Measurements from ENCODE around the gene DAB1.

The DAB1 gene

DNA sequence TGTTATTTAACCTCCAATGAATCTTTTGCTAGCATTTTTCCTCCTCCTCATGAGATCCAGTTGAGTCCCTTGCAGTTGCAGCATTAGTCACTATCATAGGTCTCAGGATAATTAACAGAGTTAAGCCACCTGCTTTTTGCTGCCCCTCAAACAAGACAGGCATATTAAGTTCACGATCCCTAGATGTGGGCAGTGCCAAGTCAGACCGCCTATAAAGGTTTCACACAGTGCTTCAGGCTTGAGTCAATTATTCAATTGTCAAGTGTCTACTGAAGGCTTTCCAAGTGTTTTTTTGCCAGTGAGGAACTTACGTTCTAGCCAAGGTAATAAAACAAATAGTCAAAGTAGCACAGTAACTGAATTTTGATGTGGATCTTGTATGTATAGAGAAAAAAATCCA lies 175.0 kb downstream of the DAB1 start:
- no peaks in the 10 kb centered on the region for H3K27me3 ChIP-seq (ENCODE audit: insufficient read depth, low read length)
- no peak overlapping the region for H3K4me3 ChIP-seq (ENCODE audit: low read depth, low read length, poor library complexity, severe bottlenecking)
- H3K36me3 ChIP-seq (ENCODE audit: insufficient read depth, low read length) = no peaks in the 10 kb centered on the region
- no peaks in the 10 kb centered on the region for H4K20me1 ChIP-seq (ENCODE audit: insufficient read depth, low read length)
- H3K4me2 ChIP-seq (ENCODE audit: low read length) = no peak overlapping the region
- H3F3A ChIP-seq (ENCODE audit: insufficient read depth, low read length) = no peaks in the 10 kb centered on the region
- no peaks in the 10 kb centered on the region for H3K79me2 ChIP-seq (ENCODE audit: insufficient read depth, low read length)
- H3K9me2 ChIP-seq (ENCODE audit: low read depth, low read length) = no peaks in the 10 kb centered on the region
- TF ChIP-seq EZH2 (IDR thresholded peaks at IDR 0.05; ENCODE audit: borderline replicate concordance, low read length) = no peak
- TF ChIP-seq, protein P1, sequence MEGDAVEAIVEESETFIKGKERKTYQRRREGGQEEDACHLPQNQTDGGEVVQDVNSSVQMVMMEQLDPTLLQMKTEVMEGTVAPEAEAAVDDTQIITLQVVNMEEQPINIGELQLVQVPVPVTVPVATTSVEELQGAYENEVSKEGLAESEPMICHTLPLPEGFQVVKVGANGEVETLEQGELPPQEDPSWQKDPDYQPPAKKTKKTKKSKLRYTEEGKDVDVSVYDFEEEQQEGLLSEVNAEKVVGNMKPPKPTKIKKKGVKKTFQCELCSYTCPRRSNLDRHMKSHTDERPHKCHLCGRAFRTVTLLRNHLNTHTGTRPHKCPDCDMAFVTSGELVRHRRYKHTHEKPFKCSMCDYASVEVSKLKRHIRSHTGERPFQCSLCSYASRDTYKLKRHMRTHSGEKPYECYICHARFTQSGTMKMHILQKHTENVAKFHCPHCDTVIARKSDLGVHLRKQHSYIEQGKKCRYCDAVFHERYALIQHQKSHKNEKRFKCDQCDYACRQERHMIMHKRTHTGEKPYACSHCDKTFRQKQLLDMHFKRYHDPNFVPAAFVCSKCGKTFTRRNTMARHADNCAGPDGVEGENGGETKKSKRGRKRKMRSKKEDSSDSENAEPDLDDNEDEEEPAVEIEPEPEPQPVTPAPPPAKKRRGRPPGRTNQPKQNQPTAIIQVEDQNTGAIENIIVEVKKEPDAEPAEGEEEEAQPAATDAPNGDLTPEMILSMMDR (IDR thresholded peaks at IDR 0.05; ENCODE audit: low read length) = no peak
- no peak overlapping the region for H3K9ac ChIP-seq (ENCODE audit: low read length)
- no peaks in the 10 kb centered on the region for H3K4me1 ChIP-seq (ENCODE audit: insufficient read depth, low read length, severe bottlenecking)
- H3K9me3 ChIP-seq (ENCODE audit: low read length) = no peaks in the 10 kb centered on the region
- no peak overlapping the region for H3K27ac ChIP-seq (ENCODE audit: low read depth, low read length, poor library complexity, severe bottlenecking)
- H2AFZ ChIP-seq (ENCODE audit: low read length) = no peak overlapping the region

DNA sequence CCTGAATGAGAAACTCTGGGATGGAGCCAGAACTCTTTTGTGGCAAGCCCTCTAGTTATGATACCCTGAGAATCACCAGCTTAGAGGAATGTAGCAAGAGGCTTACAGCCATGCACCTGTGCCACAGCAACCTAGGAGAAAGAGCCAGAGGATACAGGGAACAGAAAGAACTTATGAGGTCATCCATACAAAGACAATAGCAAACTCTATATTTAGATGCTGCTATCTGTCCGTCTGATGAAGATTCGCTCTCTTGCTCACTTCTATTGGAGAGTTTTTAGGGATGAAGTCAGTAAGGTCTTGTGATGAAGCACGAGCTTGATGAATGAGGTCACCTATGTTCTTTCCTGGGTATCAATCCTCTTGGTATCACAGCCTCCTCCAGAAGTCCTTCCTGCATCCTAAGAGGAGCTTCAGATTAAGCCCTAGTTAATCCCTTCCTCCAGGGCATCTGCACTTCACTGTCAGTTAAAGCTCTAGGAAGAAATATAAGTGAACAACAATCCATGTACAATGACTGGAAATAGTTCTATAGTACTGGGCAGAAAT lies 185.6 kb downstream of the DAB1 start:
- H3K4me2 ChIP-seq (ENCODE audit: low read length) = no peak overlapping the region
- TF ChIP-seq, protein P1 (IDR thresholded peaks at IDR 0.05; ENCODE audit: low read length) = no peak
- no peak for TF ChIP-seq EZH2 (IDR thresholded peaks at IDR 0.05; ENCODE audit: borderline replicate concordance, low read length)
- H3K36me3 ChIP-seq (ENCODE audit: insufficient read depth, low read length) = no peaks in the 10 kb centered on the region
- no peaks in the 10 kb centered on the region for H4K20me1 ChIP-seq (ENCODE audit: insufficient read depth, low read length)
- H2AFZ ChIP-seq (ENCODE audit: low read length) = no peak overlapping the region
- no peaks in the 10 kb centered on the region for H3K9me2 ChIP-seq (ENCODE audit: low read depth, low read length)
- H3K4me3 ChIP-seq (ENCODE audit: low read depth, low read length, poor library complexity, severe bottlenecking) = no peak overlapping the region
- no peaks in the 10 kb centered on the region for H3K9me3 ChIP-seq (ENCODE audit: low read length)
- no peaks in the 10 kb centered on the region for H3K4me1 ChIP-seq (ENCODE audit: insufficient read depth, low read length, severe bottlenecking)
- no peaks in the 10 kb centered on the region for H3K27me3 ChIP-seq (ENCODE audit: insufficient read depth, low read length)
- H3K9ac ChIP-seq (ENCODE audit: low read length) = no peak overlapping the region
- no peak overlapping the region for H3K27ac ChIP-seq (ENCODE audit: low read depth, low read length, poor library complexity, severe bottlenecking)
- no peaks in the 10 kb centered on the region for H3F3A ChIP-seq (ENCODE audit: insufficient read depth, low read length)
- H3K79me2 ChIP-seq (ENCODE audit: insufficient read depth, low read length) = no peaks in the 10 kb centered on the region

DNA sequence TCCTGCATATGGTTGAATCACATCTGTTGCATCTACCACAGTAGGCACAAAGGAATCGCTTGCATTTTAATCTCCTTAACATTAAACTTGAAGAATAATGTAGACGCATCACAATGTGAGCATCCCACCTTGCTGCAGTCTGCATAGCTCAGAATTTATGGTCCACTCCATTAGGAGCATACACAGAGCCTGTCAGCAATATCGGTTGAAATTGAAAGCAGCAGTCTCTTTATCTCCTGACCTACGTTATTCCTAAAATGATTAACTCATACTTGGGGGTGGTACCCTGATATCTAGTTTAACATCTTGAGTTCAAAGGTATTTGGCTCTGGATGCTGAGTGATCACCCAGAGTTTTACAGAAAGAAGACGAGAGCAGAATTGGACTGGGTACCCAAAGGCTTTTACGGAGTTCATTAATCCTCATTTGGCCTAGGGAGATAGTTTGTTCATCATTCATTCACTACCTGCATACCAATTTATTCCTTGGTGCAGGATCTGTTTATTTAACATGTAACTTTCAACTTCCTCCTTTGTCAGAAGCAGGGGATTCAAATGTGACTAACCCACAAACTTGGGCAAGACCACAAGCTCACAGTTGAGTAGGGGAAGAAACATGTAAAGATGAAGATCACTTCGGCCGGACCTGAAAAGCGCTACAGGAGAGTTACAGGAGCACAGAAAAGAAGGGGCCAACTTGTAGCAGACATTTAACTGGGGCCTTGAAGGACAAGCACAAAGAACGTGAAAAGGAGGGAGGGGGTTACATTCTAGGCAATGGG lies 187.9 kb downstream of the DAB1 start:
- Histone ChIP-seq H3K27ac (ENCODE audit: low read depth, low read length, poor library complexity, severe bottlenecking) (no peak overlapping the region), H4K20me1 (ENCODE audit: insufficient read depth, low read length) (no peaks in the 10 kb centered on the region), H3K4me1 (ENCODE audit: insufficient read depth, low read length, severe bottlenecking) (no peaks in the 10 kb centered on the region), H3K9me3 (ENCODE audit: low read length) (no peaks in the 10 kb centered on the region), H3K27me3 (ENCODE audit: insufficient read depth, low read length) (no peaks in the 10 kb centered on the region), H2AFZ (ENCODE audit: low read length) (no peak overlapping the region), H3K79me2 (ENCODE audit: insufficient read depth, low read length) (no peaks in the 10 kb centered on the region), H3K36me3 (ENCODE audit: insufficient read depth, low read length) (no peaks in the 10 kb centered on the region), H3F3A (ENCODE audit: insufficient read depth, low read length) (no peaks in the 10 kb centered on the region), H3K4me3 (ENCODE audit: low read depth, low read length, poor library complexity, severe bottlenecking) (no peak overlapping the region), H3K9ac (ENCODE audit: low read length) (no peak overlapping the region), H3K9me2 (ENCODE audit: low read depth, low read length) (no peaks in the 10 kb centered on the region), H3K4me2 (ENCODE audit: low read length) (no peak overlapping the region)
- TF ChIP-seq, protein P1 (IDR thresholded peaks at IDR 0.05; ENCODE audit: low read length) = no peak
- no peak for TF ChIP-seq EZH2 (IDR thresholded peaks at IDR 0.05; ENCODE audit: borderline replicate concordance, low read length)

All from OCI-LY1 (cell line).